ENCODE data around the gene SPPL3. TPM values are rescaled to one million over a fixed set of nuclear protein-coding genes. Genes with fewer than 3 reads are reported as not detected.

The SPPL3 gene
- total RNA-seq, 2 donors from 2014 or later: 13.5 to 16.5 TPM

DNA sequence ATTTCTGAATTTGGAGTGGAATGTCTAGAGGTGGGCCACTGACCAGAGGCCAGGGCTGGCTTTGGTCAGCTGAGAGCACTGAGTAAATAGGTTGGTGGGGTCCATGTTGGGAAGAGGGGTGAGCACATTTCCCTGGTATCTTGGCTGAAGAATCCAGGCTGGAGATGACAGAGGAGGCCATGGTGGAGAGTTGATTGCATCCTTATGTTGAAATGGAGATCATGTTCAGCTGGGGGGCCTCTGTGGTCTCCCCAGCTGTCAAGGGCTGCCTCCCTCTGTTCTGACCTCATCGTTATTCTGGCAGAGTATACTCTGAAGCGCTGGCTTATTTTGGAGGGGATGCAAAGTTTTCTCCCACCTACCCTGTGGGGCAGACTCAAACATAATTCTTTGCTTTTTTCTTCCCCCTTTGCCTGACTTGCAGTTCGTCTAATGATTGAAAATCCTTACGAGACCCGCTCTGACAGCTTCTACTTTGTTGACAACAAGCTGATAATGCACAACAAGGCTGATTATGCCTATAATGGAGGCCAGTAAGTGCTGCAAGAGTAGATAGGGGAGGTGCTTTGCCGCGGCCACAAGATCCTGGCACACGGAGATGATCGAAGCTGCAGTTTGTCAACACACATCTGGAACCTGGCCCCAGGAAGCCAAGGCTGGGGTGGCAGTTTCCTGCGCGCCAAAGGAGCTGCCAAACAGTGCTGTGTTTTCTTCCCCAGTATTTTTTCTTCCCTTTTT, 184.5 kb downstream of the SPPL3 start:
- Histone ChIP-seq H3K27me3 (no peaks in the 10 kb centered on the region), H3K27ac (peak overlapping the region; percentile 18 to 52 (median 30)), H3K4me1 (peaks cover 22% of the 10 kb centered on the region), H3K36me3 (replicated peaks in 1 of 2; ENCODE audit: insufficient read depth in 1 of 2, low read depth in 2 of 2) (peaks cover 0 to 17% of the 10 kb centered on the region in 2 donors), H3K9me3 (no peaks in the 10 kb centered on the region), H3K4me3 (no peak overlapping the region)
- TF ChIP-seq, protein P1, sequence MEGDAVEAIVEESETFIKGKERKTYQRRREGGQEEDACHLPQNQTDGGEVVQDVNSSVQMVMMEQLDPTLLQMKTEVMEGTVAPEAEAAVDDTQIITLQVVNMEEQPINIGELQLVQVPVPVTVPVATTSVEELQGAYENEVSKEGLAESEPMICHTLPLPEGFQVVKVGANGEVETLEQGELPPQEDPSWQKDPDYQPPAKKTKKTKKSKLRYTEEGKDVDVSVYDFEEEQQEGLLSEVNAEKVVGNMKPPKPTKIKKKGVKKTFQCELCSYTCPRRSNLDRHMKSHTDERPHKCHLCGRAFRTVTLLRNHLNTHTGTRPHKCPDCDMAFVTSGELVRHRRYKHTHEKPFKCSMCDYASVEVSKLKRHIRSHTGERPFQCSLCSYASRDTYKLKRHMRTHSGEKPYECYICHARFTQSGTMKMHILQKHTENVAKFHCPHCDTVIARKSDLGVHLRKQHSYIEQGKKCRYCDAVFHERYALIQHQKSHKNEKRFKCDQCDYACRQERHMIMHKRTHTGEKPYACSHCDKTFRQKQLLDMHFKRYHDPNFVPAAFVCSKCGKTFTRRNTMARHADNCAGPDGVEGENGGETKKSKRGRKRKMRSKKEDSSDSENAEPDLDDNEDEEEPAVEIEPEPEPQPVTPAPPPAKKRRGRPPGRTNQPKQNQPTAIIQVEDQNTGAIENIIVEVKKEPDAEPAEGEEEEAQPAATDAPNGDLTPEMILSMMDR (IDR thresholded peaks at IDR 0.05): no peak
- no peak for TF ChIP-seq POLR2A (IDR thresholded peaks at IDR 0.05)
- intact Hi-C loops (cut with DNase I): loop anchor here (5.0 to 10.0 kb wide), 2 partner anchors 72 to 135 kb away; partner anchors contain the start of gene POP5
- ATAC-seq: no peak
- WGBS, 2 donors: 41 to 70% methylated on average over 11 of the region's 11 CpGs
- DNase-seq: peak in 1 of 4 donors; percentile 44

DNA sequence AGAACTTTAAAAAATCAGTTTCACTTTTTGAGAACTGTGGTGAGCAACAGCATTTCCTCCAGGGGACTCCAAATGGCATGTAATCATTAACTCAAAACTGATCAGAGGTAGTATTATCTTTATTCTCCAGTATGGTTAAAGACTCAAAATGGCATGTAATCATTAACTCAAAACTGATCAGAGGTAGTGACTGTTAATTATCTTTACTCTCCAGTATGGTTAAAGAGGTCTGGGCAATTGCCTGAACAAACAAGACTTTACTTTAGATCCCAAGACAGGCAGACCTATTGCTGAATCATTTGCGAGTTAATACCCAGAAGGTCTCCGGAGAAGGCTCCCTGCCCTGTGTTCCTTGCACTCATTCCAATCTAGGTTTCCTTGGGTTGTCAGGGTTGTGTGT, 185.1 kb downstream of the SPPL3 start:
- H3K27me3 ChIP-seq: no peaks in the 10 kb centered on the region
- peaks cover 0 to 17% of the 10 kb centered on the region in 2 donors for H3K36me3 ChIP-seq (replicated peaks in 1 of 2; ENCODE audit: insufficient read depth in 1 of 2, low read depth in 2 of 2)
- no peak for DNase-seq
- WGBS, 2 donors: 6 to 8% methylated on average over 2 of the region's 2 CpGs
- no peak for ATAC-seq
- no peak for TF ChIP-seq POLR2A (IDR thresholded peaks at IDR 0.05)
- TF ChIP-seq, protein P1 (IDR thresholded peaks at IDR 0.05): no peak
- H3K4me3 ChIP-seq: no peak overlapping the region
- peaks cover 22% of the 10 kb centered on the region for H3K4me1 ChIP-seq
- intact Hi-C loops (cut with DNase I): loop anchor here (5.0 kb wide), 1 partner anchor 72 kb away; no protein-coding TSS in a partner anchor
- H3K9me3 ChIP-seq: no peaks in the 10 kb centered on the region
- H3K27ac ChIP-seq: peak overlapping the region; percentile 18 to 52 (median 30)

DNA sequence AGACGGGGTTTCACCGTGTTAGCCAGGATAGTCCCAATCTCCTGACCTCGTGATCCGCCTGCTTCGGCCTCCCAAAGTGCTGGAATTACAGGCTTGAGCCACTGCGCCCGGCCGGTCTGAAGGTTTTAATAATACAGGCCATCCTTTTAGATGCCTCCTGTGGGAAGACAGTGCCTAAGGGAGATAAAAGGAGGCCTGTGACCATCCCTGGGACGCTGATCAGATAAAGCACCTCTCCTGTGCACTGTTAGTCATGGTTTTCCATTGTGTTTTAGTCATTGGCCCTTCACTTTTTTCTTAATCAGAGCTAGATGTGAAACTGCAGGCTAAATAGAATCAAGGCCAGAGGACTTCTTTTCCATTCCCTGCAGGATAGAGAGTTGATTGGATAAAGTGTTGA, 186.1 kb downstream of the SPPL3 start:
- no peak for ATAC-seq
- Histone ChIP-seq H3K36me3 (replicated peaks in 1 of 2; ENCODE audit: insufficient read depth in 1 of 2, low read depth in 2 of 2) (peaks cover 0 to 19% of the 10 kb centered on the region in 2 donors), H3K27ac (peak overlapping the region in 1 of 4 donors; percentile 15), H3K27me3 (no peaks in the 10 kb centered on the region), H3K4me1 (peaks cover 27% of the 10 kb centered on the region), H3K4me3 (no peak overlapping the region), H3K9me3 (no peaks in the 10 kb centered on the region)
- intact Hi-C loops (cut with DNase I): loop anchor here (5.0 kb wide), 1 partner anchor 71 kb away; no protein-coding TSS in a partner anchor
- no peak for TF ChIP-seq POLR2A (IDR thresholded peaks at IDR 0.05)
- TF ChIP-seq, protein P1 (IDR thresholded peaks at IDR 0.05): no peak
- WGBS, 2 donors: 96 to 97% methylated on average over 9 of the region's 9 CpGs
- no peak for DNase-seq

DNA sequence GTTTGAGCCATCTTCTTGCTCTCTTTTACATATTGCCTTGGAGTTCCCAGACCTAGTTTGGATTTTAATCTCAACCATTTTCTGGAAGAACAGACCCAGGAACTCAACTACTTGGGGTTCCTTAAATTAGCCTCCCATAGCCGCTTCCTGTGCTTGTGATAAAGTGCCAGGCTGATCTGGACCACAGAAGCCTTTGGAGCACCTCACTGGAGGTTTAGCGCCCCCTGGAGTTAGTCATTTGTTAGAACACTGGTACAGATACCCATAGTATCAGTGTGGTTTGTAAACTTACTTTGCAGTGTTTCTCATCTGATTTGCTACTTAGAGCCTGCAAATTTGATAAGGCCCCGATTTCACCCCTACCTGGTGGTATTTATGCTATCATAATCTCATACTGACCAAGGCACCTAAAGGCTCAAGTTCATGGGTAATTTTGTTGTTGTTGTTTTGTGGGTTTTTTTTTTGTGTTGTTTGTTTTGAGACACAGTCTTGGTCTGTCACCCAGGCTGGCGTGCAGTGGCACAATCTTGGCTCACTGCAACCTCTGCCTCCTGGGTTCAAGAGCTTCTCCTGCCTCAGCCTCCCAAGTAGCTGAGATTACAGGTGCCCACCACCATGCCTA, 190.2 kb downstream of the SPPL3 start:
- H3K27me3 ChIP-seq: no peaks in the 10 kb centered on the region
- TF ChIP-seq, protein P1 (IDR thresholded peaks at IDR 0.05): peak; percentile 61 to 88 (median 81)
- TF ChIP-seq POLR2A (IDR thresholded peaks at IDR 0.05): no peak
- 14 to 15% methylated on average over 4 of the region's 4 CpGs for WGBS, 2 donors

More for the DNA sequence above, 190.2 kb downstream of the SPPL3 start:
- Histone ChIP-seq H3K36me3 (replicated peaks in 1 of 2; ENCODE audit: insufficient read depth in 1 of 2, low read depth in 2 of 2) (peaks cover 0 to 13% of the 10 kb centered on the region in 2 donors), H3K4me1 (peaks cover 28% of the 10 kb centered on the region), H3K4me3 (no peak overlapping the region), H3K9me3 (no peaks in the 10 kb centered on the region), H3K27ac (no peak overlapping the region)
- ATAC-seq: peak; percentile 58
- peak; percentile 75 to 89 (median 77) for DNase-seq
- intact Hi-C loops (cut with DNase I): no loop called here
